ENCODE data around the gene MYL7.

The MYL7 gene

DNA sequence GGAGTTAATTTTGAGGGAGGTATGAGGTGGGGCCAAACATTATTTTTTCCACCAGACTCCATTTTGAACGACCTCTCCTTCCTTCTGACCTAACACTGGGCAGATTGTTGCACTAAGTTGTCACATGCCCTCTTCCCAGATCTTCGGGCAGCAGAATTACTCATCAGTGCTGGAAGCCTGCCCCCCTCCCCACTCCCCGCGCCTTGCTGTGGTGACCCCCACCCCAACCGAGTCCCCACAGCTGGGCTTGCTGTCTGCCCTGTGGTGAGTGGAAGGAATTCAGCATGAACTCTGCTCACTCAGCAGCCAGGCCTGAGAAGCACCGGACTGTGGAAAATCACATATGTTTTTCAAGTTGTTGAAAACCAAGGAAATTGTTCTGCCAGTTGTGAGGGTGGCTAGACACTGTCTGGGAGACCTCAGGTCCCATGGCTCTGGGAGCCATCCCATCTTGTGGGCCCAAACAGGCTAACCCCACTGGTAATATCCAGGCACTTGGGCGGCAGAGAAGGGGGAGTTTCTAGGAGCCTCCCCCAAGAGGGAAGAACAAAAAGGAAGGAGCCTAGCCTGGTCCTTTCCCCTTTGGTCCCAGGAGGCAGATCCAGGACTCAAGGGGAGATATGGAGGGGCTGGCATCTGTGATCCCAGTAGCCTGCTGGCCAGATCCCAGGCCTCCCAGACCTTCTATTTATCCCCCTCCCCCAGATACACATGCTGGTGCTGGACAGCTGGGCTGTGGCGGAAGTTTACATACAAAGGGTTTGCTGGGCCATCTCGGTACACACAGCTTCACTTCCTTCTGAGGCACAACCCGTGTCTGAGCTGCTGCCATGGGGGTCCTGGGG, 40.5 kb downstream of the MYL7 start:
- no peaks in the 10 kb centered on the region for H3K36me3 ChIP-seq (ENCODE audit: control insufficient read depth in 4 of 4, insufficient read depth in 4 of 4, low read length in 3 of 4)
- peaks cover 9 to 47% (median 32%) of the 10 kb centered on the region in 4 experiments for H3K4me1 ChIP-seq (ENCODE audit: control extremely low read depth in 1 of 4, control insufficient read depth in 4 of 4, insufficient read depth in 4 of 4, low read length in 3 of 4)
- CTCF ChIA-PET, result interaction anchor here (0.9 to 1.0 kb wide), 2 partner anchors 9 to 15 kb away, joined by 3 to 4 read pairs; no protein-coding TSS in a partner anchor
- H3K9me3 ChIP-seq (ENCODE audit: control extremely low read depth in 1 of 5, control insufficient read depth in 4 of 5, insufficient read depth in 2 of 5, low read depth in 1 of 5, low read length in 4 of 5), result no peaks in the 10 kb centered on the region
- no peaks in the 10 kb centered on the region for H3K27me3 ChIP-seq (replicated peaks in 2 of 5; ENCODE audit: control insufficient read depth in 4 of 5, insufficient read depth in 5 of 5, low read length in 4 of 5)
- WGBS (ENCODE audit: insufficient coverage), result 85% methylated on average over 7 of the region's 10 CpGs
- H3K27ac ChIP-seq (ENCODE audit: insufficient read depth in 1 of 2, low read depth in 1 of 2, low read length in 2 of 2, poor library complexity in 1 of 2, severe bottlenecking in 2 of 2), result no peak overlapping the region
- H3K4me3 ChIP-seq (ENCODE audit: control insufficient read depth in 1 of 7, extremely low read depth in 1 of 7, insufficient read depth in 4 of 7, low read depth in 2 of 7, low read length in 6 of 7), result no peak overlapping the region
- DNase-seq, result no peak
- POLR2A ChIA-PET, result no interaction called here

DNA sequence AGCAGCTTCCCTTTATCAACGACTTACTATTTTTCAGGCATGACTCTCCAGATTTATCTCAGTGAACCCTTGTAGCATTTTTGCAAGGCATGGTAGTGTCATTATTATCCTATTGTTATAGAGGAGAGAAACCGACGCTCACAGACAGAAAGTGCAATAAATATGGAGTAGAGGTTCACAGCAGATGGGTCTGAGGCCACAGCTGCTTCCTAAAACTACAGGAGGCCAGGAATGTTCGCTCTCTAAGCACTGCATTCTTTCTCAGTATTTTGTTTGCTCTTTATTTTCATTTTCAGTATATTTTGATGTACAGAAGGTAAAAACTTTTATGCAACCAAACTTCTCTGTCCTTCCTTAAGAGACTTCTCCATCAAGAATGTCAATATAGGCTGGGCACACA, 41.5 kb downstream of the MYL7 start:
- POLR2A ChIA-PET, result interaction anchor here (0.6 kb wide), 1 partner anchor 8 kb away, joined by 3 read pairs; no protein-coding TSS in a partner anchor

DNA sequence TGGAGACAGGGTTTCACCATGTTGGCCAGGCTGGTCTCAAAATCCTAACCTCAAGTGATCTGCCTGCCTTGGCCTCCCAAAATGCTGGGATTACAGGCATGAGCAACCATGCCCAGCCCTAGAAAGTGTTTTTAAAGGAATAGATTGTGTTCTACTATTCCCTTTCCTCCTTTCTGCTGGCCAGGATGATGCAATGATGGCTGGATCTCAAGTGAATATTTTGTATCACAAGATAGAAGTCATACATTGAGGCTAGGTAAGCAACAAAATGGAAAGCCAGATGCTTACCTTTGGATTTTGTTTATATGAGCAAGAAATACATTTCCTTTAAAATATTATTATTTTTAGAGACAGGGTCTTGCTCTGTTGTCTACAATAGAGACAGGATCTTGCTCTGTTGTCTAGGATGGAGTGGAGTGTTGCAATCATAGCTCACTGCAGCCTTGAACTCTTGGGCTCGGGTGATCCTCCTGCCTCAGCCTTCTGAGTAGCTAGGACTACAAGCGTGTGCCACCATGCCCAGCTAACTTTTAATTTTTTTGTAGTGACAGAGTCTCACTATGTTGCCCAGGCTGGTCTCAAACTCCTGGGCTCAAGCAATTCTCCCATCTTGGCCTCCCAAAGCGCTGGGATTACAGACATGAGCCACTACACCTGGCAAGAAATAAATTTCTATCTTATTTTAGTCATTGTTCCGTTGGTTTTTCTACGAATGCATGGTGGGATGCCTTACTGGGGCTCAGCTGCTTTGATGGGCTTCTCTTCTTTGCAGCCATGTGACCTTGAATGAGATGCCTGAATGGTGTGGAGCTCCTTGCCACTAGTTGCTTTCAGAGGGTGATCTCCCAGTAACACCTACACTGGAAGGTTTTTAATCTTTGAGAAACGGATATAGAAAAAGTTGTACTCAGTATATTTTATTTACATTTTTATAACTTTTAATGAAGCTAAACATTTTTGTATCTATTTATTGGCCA, 42.8 kb downstream of the MYL7 start:
- POLR2A ChIA-PET, result interaction anchor here (1.0 to 1.1 kb wide), 2 partner anchors 18 to 103 kb away, joined by 3 to 4 read pairs; partner anchors contain the start of gene YKT6
- Histone ChIP-seq H3K27me3 (replicated peaks in 2 of 5; ENCODE audit: control insufficient read depth in 4 of 5, insufficient read depth in 5 of 5, low read length in 4 of 5) (no peaks in the 10 kb centered on the region), H3K27ac (ENCODE audit: insufficient read depth in 1 of 2, low read depth in 1 of 2, low read length in 2 of 2, poor library complexity in 1 of 2, severe bottlenecking in 2 of 2) (no peak overlapping the region), H3K36me3 (ENCODE audit: control insufficient read depth in 4 of 4, insufficient read depth in 4 of 4, low read length in 3 of 4) (no peaks in the 10 kb centered on the region), H3K9me3 (ENCODE audit: control extremely low read depth in 1 of 5, control insufficient read depth in 4 of 5, insufficient read depth in 2 of 5, low read depth in 1 of 5, low read length in 4 of 5) (no peaks in the 10 kb centered on the region), H3K4me1 (ENCODE audit: control extremely low read depth in 1 of 4, control insufficient read depth in 4 of 4, insufficient read depth in 4 of 4, low read length in 3 of 4) (peaks cover 9 to 28% (median 20%) of the 10 kb centered on the region in 4 experiments), H3K4me3 (ENCODE audit: control insufficient read depth in 1 of 7, extremely low read depth in 1 of 7, insufficient read depth in 4 of 7, low read depth in 2 of 7, low read length in 6 of 7) (no peak overlapping the region)
- WGBS (ENCODE audit: insufficient coverage), result 98% methylated on average over 5 of the region's 6 CpGs
- CTCF ChIA-PET, result interaction anchor here (0.8 to 1.6 kb wide), 9 partner anchors 8 to 99 kb away, joined by 3 to 7 read pairs (median 4); no protein-coding TSS in a partner anchor
- DNase-seq, result no peak

More for the DNA sequence above, 41.5 kb downstream of the MYL7 start:
- H3K27ac ChIP-seq (ENCODE audit: insufficient read depth in 1 of 2, low read depth in 1 of 2, low read length in 2 of 2, poor library complexity in 1 of 2, severe bottlenecking in 2 of 2), result no peak overlapping the region
- no peak overlapping the region for H3K4me3 ChIP-seq (ENCODE audit: control insufficient read depth in 1 of 7, extremely low read depth in 1 of 7, insufficient read depth in 4 of 7, low read depth in 2 of 7, low read length in 6 of 7)
- CTCF ChIA-PET, result interaction anchor here (1.2 to 1.6 kb wide), 2 partner anchors 23 to 98 kb away, joined by 3 to 4 read pairs; no protein-coding TSS in a partner anchor
- peaks cover 9 to 37% (median 25%) of the 10 kb centered on the region in 4 experiments for H3K4me1 ChIP-seq (ENCODE audit: control extremely low read depth in 1 of 4, control insufficient read depth in 4 of 4, insufficient read depth in 4 of 4, low read length in 3 of 4)
- H3K36me3 ChIP-seq (ENCODE audit: control insufficient read depth in 4 of 4, insufficient read depth in 4 of 4, low read length in 3 of 4), result no peaks in the 10 kb centered on the region
- no CpG with 5 or more reads among the region's 4 CpGs for WGBS (ENCODE audit: insufficient coverage)
- H3K9me3 ChIP-seq (ENCODE audit: control extremely low read depth in 1 of 5, control insufficient read depth in 4 of 5, insufficient read depth in 2 of 5, low read depth in 1 of 5, low read length in 4 of 5), result no peaks in the 10 kb centered on the region
- peak in 2 of 3 donors; percentile 18 to 39 for DNase-seq
- no peaks in the 10 kb centered on the region for H3K27me3 ChIP-seq (replicated peaks in 2 of 5; ENCODE audit: control insufficient read depth in 4 of 5, insufficient read depth in 5 of 5, low read length in 4 of 5)

DNA sequence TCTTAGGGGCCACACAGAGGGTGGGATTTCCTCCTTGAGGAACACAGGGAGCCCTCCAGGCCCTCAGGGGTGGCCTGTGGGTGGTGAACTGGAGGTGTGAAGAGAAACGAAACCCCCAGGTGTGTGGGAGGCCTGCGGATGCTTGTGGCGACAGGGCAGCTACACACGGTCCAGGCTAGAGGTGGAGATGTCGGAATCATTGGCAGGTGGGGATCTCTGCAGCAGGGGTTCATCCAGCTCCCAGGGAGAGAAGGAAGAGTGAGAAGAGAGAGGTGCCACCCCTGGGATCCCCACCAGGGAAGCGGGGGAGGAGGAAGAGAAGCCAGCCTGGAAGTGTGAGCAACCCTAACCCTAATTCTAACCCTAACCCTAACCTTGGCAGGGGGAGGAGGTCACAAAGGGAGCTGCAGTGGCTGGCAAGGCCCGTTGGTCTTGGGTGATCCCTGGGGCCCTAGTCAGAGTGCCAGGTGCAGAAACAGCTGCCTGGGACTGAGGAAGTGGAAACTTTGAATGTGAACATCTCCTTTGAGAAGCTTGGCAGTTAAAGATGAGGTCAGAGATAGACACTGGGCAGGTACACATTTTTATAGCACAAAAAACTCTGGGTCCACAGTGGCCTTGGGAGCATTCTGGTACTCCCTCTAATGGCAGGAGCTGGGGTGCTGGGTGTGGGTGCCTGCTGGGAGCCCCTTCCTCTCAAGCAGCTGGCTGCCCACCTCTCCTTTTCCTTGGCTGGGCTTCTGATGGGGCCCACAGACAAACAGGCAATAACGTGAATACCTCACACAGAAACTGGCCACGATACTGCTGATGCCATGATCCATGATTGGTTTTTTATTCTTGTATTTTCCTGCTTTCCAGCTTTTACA, 43.8 kb downstream of the MYL7 start:
- CTCF ChIA-PET, result interaction anchor here (1.0 to 1.6 kb wide), 5 partner anchors 9 to 31 kb away, joined by 3 to 6 read pairs (median 4); no protein-coding TSS in a partner anchor
- H3K36me3 ChIP-seq (ENCODE audit: control insufficient read depth in 4 of 4, insufficient read depth in 4 of 4, low read length in 3 of 4), result no peaks in the 10 kb centered on the region
- H3K27me3 ChIP-seq (replicated peaks in 2 of 5; ENCODE audit: control insufficient read depth in 4 of 5, insufficient read depth in 5 of 5, low read length in 4 of 5), result no peaks in the 10 kb centered on the region
- no peaks in the 10 kb centered on the region for H3K9me3 ChIP-seq (ENCODE audit: control extremely low read depth in 1 of 5, control insufficient read depth in 4 of 5, insufficient read depth in 2 of 5, low read depth in 1 of 5, low read length in 4 of 5)
- 69% methylated on average over 6 of the region's 9 CpGs for WGBS (ENCODE audit: insufficient coverage)
- H3K4me1 ChIP-seq (ENCODE audit: control extremely low read depth in 1 of 4, control insufficient read depth in 4 of 4, insufficient read depth in 4 of 4, low read length in 3 of 4), result peaks cover 9 to 20% (median 16%) of the 10 kb centered on the region in 4 experiments
- H3K27ac ChIP-seq (ENCODE audit: insufficient read depth in 1 of 2, low read depth in 1 of 2, low read length in 2 of 2, poor library complexity in 1 of 2, severe bottlenecking in 2 of 2), result no peak overlapping the region
- DNase-seq, result peak in 2 of 3 donors; percentile 78 to 85
- POLR2A ChIA-PET, result interaction anchor here (1.1 kb wide), 1 partner anchor 16 kb away, joined by 4 read pairs; no protein-coding TSS in a partner anchor
- no peak overlapping the region for H3K4me3 ChIP-seq (ENCODE audit: control insufficient read depth in 1 of 7, extremely low read depth in 1 of 7, insufficient read depth in 4 of 7, low read depth in 2 of 7, low read length in 6 of 7)

DNA sequence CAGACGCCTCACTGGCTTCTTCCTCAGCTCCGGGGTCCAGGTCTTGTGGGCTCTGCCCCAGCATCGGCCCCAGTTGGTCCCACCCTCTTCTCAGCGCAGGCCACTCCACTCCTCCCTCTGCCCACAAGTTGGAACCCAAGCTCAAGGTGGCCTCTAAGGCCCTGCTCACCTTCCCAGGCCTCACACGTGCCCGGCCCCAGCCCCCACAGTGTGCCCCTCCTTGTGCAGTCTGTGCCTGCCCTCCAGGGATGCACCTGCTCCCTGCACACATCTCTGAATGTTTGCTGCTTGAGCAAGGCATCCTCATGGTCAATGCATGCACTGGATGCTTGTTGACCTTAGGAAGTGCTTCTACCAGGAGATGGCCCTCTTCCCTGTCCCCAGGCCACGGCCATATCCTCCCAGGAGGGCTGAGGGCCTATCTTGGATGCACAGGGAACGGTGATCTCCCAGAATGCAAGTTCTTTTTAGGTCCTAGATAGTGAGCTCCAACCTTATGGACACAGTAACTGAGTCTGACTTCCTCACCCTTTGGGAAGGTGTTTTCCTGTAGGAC, 44.7 kb downstream of the MYL7 start:
- no peak overlapping the region for H3K27ac ChIP-seq (ENCODE audit: insufficient read depth in 1 of 2, low read depth in 1 of 2, low read length in 2 of 2, poor library complexity in 1 of 2, severe bottlenecking in 2 of 2)
- ChIA-PET POLR2A (no interaction called here), CTCF (interaction anchor here (1.0 kb wide), 1 partner anchor 25 kb away, joined by 3 read pairs; no protein-coding TSS in a partner anchor)

DNA sequence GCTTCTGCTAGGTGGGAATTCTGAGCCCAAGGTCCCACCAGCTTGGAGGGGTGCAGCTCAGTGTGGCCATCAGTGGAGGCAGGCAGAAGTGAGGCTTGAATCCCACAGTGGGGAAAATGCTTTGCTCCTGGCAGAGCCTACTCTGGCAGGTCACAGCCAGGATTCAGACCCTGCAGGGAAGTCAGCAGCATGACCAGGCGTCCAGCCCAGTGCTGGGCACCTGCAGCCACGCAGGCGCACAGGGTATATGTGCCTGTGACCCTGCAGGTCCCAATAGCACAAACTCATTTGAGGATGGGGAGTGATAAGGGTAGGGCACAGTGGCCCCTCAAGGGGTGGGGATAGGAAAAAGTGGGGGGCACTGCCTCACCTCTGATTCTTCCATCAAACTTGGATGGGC, 45.4 kb downstream of the MYL7 start:
- H3K27me3 ChIP-seq (replicated peaks in 2 of 5; ENCODE audit: control insufficient read depth in 4 of 5, insufficient read depth in 5 of 5, low read length in 4 of 5), result no peaks in the 10 kb centered on the region
- whole genome bisulfite sequencing (ENCODE audit: insufficient coverage), result 100% methylated on average over 2 of the region's 3 CpGs
- H3K27ac ChIP-seq (ENCODE audit: insufficient read depth in 1 of 2, low read depth in 1 of 2, low read length in 2 of 2, poor library complexity in 1 of 2, severe bottlenecking in 2 of 2), result no peak overlapping the region
- ChIA-PET POLR2A (no interaction called here), CTCF (no interaction called here)
- no peak overlapping the region for H3K4me3 ChIP-seq (ENCODE audit: control insufficient read depth in 1 of 7, extremely low read depth in 1 of 7, insufficient read depth in 4 of 7, low read depth in 2 of 7, low read length in 6 of 7)
- H3K36me3 ChIP-seq (ENCODE audit: control insufficient read depth in 4 of 4, insufficient read depth in 4 of 4, low read length in 3 of 4), result no peaks in the 10 kb centered on the region
- DNase-seq, result no peak
- peaks cover 9 to 20% (median 16%) of the 10 kb centered on the region in 4 experiments for H3K4me1 ChIP-seq (ENCODE audit: control extremely low read depth in 1 of 4, control insufficient read depth in 4 of 4, insufficient read depth in 4 of 4, low read length in 3 of 4)
- H3K9me3 ChIP-seq (ENCODE audit: control extremely low read depth in 1 of 5, control insufficient read depth in 4 of 5, insufficient read depth in 2 of 5, low read depth in 1 of 5, low read length in 4 of 5), result no peaks in the 10 kb centered on the region

More for the DNA sequence above, 44.7 kb downstream of the MYL7 start:
- no peaks in the 10 kb centered on the region for H3K36me3 ChIP-seq (ENCODE audit: control insufficient read depth in 4 of 4, insufficient read depth in 4 of 4, low read length in 3 of 4)
- DNase-seq, result no peak
- no peaks in the 10 kb centered on the region for H3K9me3 ChIP-seq (ENCODE audit: control extremely low read depth in 1 of 5, control insufficient read depth in 4 of 5, insufficient read depth in 2 of 5, low read depth in 1 of 5, low read length in 4 of 5)
- peaks cover 9 to 20% (median 16%) of the 10 kb centered on the region in 4 experiments for H3K4me1 ChIP-seq (ENCODE audit: control extremely low read depth in 1 of 4, control insufficient read depth in 4 of 4, insufficient read depth in 4 of 4, low read length in 3 of 4)
- 97% methylated on average over 8 of the region's 8 CpGs for WGBS (ENCODE audit: insufficient coverage)
- no peak overlapping the region for H3K4me3 ChIP-seq (ENCODE audit: control insufficient read depth in 1 of 7, extremely low read depth in 1 of 7, insufficient read depth in 4 of 7, low read depth in 2 of 7, low read length in 6 of 7)
- no peaks in the 10 kb centered on the region for H3K27me3 ChIP-seq (replicated peaks in 2 of 5; ENCODE audit: control insufficient read depth in 4 of 5, insufficient read depth in 5 of 5, low read length in 4 of 5)

Data from common myeloid progenitor, CD34-positive (primary cell).